Neural progenitor cell (in vitro differentiated cells): ENCODE measurements around the gene FUT7.

Experiments used
- EZH2 ChIP-seq: fragments of 200-600 bp; sonication (generic); IDR thresholded peaks from 2 replicates; pipeline ENCODE4 v1.6.1; 2017; ENCODE audit warnings: antibody characterized with exemption, mild to moderate bottlenecking, moderate library complexity
- TF ChIP-seq, protein P1 (sequence below): fragments of 200-600 bp; sonication (generic); IDR thresholded peaks from 2 replicates; pipeline ENCODE4 v1.5.1; 2017; ENCODE audit warnings: antibody characterized with exemption, mild to moderate bottlenecking

DNA sequence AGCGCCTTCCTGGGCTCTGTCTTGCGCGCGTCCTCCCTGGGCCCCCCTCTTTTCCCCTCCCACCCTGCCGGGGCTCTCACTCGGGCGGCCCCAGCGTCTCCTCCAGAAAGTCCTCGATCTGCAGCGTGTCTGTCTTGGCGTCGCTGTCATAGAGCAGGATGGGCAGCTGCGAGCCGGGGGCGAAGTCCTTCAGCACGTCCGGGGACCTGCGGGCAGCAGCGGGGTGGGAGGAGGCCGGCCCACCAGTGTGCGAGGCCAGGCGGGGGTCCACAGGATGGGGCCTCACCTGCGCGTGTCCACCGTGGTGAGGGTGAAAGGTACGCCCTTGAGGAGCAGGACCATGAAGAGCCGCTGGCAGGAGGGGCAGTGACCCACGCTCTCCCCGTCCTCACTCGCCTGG is 36.5 kb downstream of the FUT7 start:
- TF ChIP-seq, protein P1, sequence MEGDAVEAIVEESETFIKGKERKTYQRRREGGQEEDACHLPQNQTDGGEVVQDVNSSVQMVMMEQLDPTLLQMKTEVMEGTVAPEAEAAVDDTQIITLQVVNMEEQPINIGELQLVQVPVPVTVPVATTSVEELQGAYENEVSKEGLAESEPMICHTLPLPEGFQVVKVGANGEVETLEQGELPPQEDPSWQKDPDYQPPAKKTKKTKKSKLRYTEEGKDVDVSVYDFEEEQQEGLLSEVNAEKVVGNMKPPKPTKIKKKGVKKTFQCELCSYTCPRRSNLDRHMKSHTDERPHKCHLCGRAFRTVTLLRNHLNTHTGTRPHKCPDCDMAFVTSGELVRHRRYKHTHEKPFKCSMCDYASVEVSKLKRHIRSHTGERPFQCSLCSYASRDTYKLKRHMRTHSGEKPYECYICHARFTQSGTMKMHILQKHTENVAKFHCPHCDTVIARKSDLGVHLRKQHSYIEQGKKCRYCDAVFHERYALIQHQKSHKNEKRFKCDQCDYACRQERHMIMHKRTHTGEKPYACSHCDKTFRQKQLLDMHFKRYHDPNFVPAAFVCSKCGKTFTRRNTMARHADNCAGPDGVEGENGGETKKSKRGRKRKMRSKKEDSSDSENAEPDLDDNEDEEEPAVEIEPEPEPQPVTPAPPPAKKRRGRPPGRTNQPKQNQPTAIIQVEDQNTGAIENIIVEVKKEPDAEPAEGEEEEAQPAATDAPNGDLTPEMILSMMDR: no peak
- no peak for TF ChIP-seq EZH2
